Adipocyte (in vitro differentiated cells): Measurements from ENCODE around the gene WWP2.

Experiments
- DNase-seq: peaks from one replicate; pipeline ENCODE4 v3.0.0-alpha.2; 2015; ENCODE audit warnings: low read depth
- H3K27me3 ChIP-seq: replicated peaks from 2 replicates; pipeline ENCODE4 v1.7.0; 2013; ENCODE audit warnings: mild to moderate bottlenecking, low read length, moderate library complexity; ENCODE audit not compliant: control insufficient read depth, insufficient read depth
- H3K36me3 ChIP-seq: 2 replicates; pipeline ENCODE4 v1.7.0; 2013; ENCODE audit warnings: low read length, mild to moderate bottlenecking, moderate library complexity; ENCODE audit not compliant: control insufficient read depth, insufficient read depth, severe bottlenecking
- H3K4me1 ChIP-seq: 2 replicates; pipeline ENCODE4 v1.7.0; 2013; ENCODE audit warnings: mild to moderate bottlenecking, low read length, moderate library complexity; ENCODE audit not compliant: control insufficient read depth, insufficient read depth
- H3K4me3 ChIP-seq: 2 replicates; pipeline ENCODE4 v1.7.0; 2013; ENCODE audit warnings: mild to moderate bottlenecking, low read length, moderate library complexity
- H3K9ac ChIP-seq: 2 replicates; pipeline ENCODE4 v1.7.0; 2013; ENCODE audit warnings: mild to moderate bottlenecking, low read length, moderate library complexity
- H3K9me3 ChIP-seq: 2 replicates; pipeline ENCODE4 v1.7.0; 2013; ENCODE audit warnings: mild to moderate bottlenecking, low read length, moderate library complexity; ENCODE audit not compliant: control insufficient read depth

Gene WWP2

DNA sequence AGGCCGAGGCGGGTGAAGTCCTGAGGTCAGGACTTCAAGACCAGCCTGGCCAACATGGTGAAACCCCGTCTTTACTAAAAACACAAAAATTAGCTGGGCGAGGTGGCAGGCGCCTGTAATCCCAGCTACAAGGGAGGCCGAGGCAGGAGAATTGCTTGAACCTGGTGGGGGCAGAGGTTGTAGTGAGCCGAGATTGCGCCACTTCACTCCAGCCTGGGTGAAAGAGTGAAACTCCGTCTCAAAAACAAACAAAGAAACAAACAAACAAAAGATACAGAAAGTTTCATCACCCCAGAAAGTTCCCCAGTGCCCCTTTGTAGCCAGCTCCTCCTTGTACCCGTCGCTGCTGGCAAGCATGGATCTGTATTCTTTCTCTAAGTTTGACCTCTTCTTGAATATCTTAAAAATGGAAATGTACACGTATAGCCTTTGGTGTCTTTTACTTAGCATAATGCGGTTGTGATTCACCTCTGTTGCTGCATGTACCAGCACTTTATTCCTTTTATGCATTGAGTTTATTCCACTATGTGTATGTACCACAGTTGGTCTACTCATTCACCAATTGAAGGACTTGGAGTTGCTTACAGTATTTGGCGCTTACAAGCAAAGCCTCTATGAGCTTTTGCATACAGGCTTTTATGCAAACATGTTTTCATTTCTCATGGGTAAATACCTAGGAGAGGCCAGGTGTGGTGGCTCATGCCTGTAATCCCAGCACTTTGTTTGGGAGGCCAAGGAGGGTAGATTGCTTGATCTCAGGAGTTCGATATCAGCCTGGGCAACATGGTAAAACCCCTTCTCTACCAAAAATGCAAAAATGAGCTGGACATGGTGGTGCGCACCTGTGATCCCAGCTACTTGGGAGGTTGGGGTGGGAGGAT lies 101.5 kb downstream of the WWP2 start:
- H3K36me3 ChIP-seq, result no peaks in the 10 kb centered on the region
- DNase-seq, result no peak
- peaks cover 21% of the 10 kb centered on the region for H3K4me1 ChIP-seq
- H3K9me3 ChIP-seq, result no peaks in the 10 kb centered on the region
- H3K4me3 ChIP-seq, result no peak overlapping the region
- H3K9ac ChIP-seq, result no peak overlapping the region
- H3K27me3 ChIP-seq, result no peaks in the 10 kb centered on the region

DNA sequence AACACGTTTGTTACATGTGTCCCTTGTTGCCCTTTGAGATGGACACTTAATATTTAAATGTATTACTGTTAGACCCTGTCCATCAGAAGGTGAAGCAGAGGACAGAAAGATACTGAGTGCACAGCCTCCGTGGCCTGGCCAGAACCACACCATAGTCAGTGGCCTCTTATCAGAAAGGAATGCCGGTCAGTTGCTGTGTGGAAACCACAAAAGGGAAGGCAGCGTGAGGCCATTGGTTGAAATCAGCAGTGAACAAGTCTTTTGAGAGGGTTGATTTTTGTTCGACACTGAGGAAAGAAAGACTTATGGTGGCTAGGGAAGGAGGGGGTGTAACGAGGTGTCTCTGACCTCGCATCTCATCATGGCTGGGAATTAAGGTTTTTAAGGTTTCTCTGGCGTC lies 103.6 kb downstream of the WWP2 start:
- H3K9me3 ChIP-seq, result no peaks in the 10 kb centered on the region
- peaks cover 12% of the 10 kb centered on the region for H3K4me1 ChIP-seq
- H3K4me3 ChIP-seq, result no peak overlapping the region
- H3K9ac ChIP-seq, result no peak overlapping the region
- H3K27me3 ChIP-seq, result no peaks in the 10 kb centered on the region
- no peaks in the 10 kb centered on the region for H3K36me3 ChIP-seq
- peak; percentile 11 for DNase-seq

DNA sequence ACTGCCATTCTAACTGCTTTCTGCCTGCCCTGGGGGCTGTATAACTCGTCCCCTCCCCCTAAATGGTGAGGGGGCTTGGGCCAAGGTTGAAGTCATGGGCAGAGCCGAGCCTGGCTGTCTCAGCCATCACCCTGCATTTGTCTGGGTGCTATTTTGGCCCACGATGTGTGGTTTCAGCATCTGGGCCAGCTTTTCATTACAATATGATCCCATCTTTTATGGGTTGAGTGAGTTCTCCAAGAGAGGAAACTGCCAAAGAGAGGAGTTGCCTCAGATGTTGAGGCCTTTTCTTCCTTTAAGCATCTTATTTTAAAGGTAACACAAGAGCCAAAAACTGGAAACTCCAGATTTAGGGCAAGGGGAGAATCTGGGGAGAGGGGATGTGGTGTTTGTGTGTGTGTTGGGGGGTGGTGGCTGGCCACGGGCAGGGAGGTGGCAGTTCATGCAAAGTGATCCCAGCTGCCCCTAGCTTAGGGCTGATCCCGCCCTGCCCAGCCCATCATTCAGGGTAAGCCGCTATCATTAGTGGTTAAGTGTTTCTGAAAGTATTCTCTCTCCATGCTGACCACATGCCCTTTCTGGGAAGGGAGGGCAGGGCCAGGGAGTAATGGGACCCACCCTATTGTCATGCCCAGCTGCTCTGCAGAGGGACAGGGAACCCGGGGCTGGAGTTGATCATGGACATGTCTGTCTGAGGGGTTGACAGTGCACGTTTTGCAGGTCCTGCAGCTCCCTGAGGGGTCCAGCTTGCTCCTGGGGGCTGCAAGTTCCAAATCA lies 105.8 kb downstream of the WWP2 start:
- Histone ChIP-seq H3K9ac (no peak overlapping the region), H3K4me3 (no peak overlapping the region), H3K9me3 (no peaks in the 10 kb centered on the region), H3K27me3 (no peaks in the 10 kb centered on the region), H3K4me1 (no peaks in the 10 kb centered on the region), H3K36me3 (peaks cover 13% of the 10 kb centered on the region)
- no peak for DNase-seq

DNA sequence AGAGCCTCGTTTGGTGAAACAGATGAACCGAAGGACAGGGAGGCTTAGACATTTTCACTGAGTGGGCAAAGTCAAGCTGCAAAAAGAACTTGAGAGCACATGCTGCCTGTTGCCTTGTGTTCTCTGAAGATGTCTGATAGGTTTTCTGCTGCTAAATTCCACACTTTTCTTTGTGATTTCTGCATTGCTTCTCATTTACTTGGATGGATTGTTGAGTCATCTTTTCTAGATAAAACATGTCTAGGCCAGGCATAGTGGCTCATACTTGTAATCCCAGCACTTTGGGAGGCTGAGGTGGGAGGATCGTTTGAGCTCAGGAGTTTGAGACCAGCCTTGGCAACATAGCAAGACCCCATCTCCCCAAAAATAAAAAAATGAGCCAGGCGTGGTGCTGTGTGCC lies 108.6 kb downstream of the WWP2 start:
- no peak overlapping the region for H3K9ac ChIP-seq
- DNase-seq, result no peak
- H3K36me3 ChIP-seq, result peaks cover 20% of the 10 kb centered on the region
- H3K9me3 ChIP-seq, result no peaks in the 10 kb centered on the region
- H3K4me3 ChIP-seq, result no peak overlapping the region
- H3K4me1 ChIP-seq, result no peaks in the 10 kb centered on the region
- H3K27me3 ChIP-seq, result no peaks in the 10 kb centered on the region

DNA sequence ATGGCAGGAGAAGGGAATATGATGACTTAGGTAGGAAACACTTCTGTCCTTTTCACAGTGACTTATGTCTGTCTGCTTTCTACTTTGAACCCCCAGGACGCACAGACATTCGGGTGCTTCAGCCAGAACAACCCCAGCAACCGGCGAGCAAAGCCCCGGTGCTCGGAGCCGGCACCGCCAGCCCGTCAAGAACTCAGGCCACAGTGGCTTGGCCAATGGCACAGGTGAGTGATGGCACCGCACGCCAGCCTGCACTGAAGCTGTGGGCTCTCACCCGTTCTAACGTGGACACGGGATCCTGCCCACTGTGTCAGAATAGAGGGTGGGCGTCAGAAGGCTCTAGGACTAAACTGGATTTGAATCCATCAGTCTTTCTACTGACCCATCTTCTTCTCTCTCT lies 109.6 kb downstream of the WWP2 start:
- H3K9ac ChIP-seq, result no peak overlapping the region
- DNase-seq, result no peak
- H3K27me3 ChIP-seq, result no peaks in the 10 kb centered on the region
- peaks cover 4% of the 10 kb centered on the region for H3K9me3 ChIP-seq
- no peak overlapping the region for H3K4me3 ChIP-seq
- H3K4me1 ChIP-seq, result no peaks in the 10 kb centered on the region
- H3K36me3 ChIP-seq, result peaks cover 25% of the 10 kb centered on the region

GRCh38 chr16:69872888-69873287 lies 110.8 kb downstream of the WWP2 start:
- H3K9ac ChIP-seq, result no peak overlapping the region
- H3K4me1 ChIP-seq, result no peaks in the 10 kb centered on the region
- peaks cover 7% of the 10 kb centered on the region for H3K9me3 ChIP-seq
- H3K27me3 ChIP-seq, result no peaks in the 10 kb centered on the region
- no peak overlapping the region for H3K4me3 ChIP-seq
- H3K36me3 ChIP-seq, result peaks cover 35% of the 10 kb centered on the region
- DNase-seq, result no peak

- Histone ChIP-seq H3K36me3 (peaks cover 35% of the 10 kb centered on the region), H3K4me3 (no peak overlapping the region), H3K9me3 (peaks cover 7% of the 10 kb centered on the region), H3K9ac (no peak overlapping the region), H3K4me1 (no peaks in the 10 kb centered on the region), H3K27me3 (no peaks in the 10 kb centered on the region)
- no peak for DNase-seq
These were observed 111.7 kb downstream of the WWP2 start for GRCh38 chr16:69873783-69874182.

DNA sequence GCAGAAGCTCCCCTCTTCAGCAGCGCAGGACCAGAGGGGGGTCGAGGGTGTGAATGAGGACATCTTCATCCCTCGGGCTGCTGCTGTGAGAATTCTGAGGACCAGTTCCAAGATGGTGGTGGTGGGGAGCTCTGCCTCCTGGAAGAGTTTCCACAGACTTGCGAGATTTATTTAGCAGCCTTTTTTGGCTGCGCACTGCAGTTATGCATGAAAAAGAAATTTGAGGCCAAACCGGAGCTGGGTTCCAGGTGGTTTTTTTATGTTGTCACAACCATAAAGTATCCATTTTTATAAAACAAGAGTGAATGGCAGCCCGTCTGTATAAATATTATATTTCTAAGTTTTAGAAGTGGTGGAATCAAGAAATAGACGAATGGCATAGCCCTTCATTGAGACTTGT lies 112.1 kb downstream of the WWP2 start:
- H3K4me1 ChIP-seq, result no peaks in the 10 kb centered on the region
- peaks cover 7% of the 10 kb centered on the region for H3K9me3 ChIP-seq
- H3K36me3 ChIP-seq, result peaks cover 35% of the 10 kb centered on the region
- no peak for DNase-seq
- no peak overlapping the region for H3K9ac ChIP-seq
- no peaks in the 10 kb centered on the region for H3K27me3 ChIP-seq
- no peak overlapping the region for H3K4me3 ChIP-seq

GRCh38 chr16:69880640-69881133 lies 118.6 kb downstream of the WWP2 start:
- peak overlapping the region; percentile 6 for H3K4me3 ChIP-seq
- peaks cover 11% of the 10 kb centered on the region for H3K4me1 ChIP-seq
- no peak overlapping the region for H3K9ac ChIP-seq
- peaks cover 14% of the 10 kb centered on the region for H3K36me3 ChIP-seq
- H3K27me3 ChIP-seq, result no peaks in the 10 kb centered on the region
- DNase-seq, result peak; percentile 49
- peaks cover 7% of the 10 kb centered on the region for H3K9me3 ChIP-seq

DNA sequence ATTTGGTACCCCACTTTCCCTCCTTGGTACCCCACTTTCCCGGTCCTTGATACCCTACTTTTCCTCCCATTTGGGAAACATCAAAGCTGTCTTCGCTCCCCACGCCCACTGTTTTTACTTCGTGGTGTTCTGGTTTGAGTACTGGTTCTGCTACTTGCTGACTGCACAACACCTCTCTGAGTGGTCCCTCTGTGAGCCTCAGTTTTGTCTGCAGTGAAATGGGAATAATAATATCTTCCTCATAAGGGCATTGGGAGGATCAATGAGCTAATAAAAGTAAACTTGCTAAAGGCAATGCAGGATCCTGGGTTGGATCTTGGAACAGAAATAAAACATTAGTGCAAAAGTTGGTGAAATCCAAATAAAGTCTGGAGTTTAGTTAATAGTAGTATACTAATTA lies 119.0 kb downstream of the WWP2 start:
- no peak overlapping the region for H3K9ac ChIP-seq
- no peak for DNase-seq
- H3K9me3 ChIP-seq, result peaks cover 7% of the 10 kb centered on the region
- no peak overlapping the region for H3K4me3 ChIP-seq
- no peaks in the 10 kb centered on the region for H3K27me3 ChIP-seq
- peaks cover 14% of the 10 kb centered on the region for H3K36me3 ChIP-seq
- peaks cover 11% of the 10 kb centered on the region for H3K4me1 ChIP-seq

DNA sequence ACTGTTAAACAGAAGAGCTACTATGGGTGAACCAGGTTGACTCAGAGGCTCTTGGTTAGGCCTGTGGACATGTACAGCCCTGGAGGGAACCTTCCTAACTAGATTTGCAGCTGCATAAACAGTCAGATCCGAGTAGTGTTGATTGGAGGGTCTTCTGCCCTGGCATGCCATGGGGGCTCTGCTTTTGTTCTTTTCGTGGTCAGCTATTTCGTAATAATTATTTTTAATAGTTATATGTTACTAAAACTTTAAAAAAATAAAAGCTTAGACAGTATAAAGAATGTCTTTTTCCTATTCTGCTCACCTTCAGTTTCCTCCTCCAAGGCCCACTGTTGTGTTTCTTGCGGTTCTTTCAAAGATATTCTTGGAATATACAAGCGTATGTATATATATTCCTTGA lies 121.6 kb downstream of the WWP2 start:
- H3K4me3 ChIP-seq, result no peak overlapping the region
- peaks cover 3% of the 10 kb centered on the region for H3K36me3 ChIP-seq
- H3K4me1 ChIP-seq, result peaks cover 11% of the 10 kb centered on the region

More for the DNA sequence above, 121.6 kb downstream of the WWP2 start:
- DNase-seq, result no peak
- Histone ChIP-seq H3K9ac (no peak overlapping the region), H3K9me3 (no peaks in the 10 kb centered on the region), H3K27me3 (no peaks in the 10 kb centered on the region)
